ENCODE measurements around the gene IFNW1. TPM values are rescaled to one million over a fixed set of nuclear protein-coding genes. Genes with fewer than 3 reads are reported as not detected.
A peak's percentile ranks its signal among the peaks of the same experiment; 100 is the strongest.

Gene IFNW1
- total RNA-seq, 1 donor from 2014 or later: not detected

DNA sequence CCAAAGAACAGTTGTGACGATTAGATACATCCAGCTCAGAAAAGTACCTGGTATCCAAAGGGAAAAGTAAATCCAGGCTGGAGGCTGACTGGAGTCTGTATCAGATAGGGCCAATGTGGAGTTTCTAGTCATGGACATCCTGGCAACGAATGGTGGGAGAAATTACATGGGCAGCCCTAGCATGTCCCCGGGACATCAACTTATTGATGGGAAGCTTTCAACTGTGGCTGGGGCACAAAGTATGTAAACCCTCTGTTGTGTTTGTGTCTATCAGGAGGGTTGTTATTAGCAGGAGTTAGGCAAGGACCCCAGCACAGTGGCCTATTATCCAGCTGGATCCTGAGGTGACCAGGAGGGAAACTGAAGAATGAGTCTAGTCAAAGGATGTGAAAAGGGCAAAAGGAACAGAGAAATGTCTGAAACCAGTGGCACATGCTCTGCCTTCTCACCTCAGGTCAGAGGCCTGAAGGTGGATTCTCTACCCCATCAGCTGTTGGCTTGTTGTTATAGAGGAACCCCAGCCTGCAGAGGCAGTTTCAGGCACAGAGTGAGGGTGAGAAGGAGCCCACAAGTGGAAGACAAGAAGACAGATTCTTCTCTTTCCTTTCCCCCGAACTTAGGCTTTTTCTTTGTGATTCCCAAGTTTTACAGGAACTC, 19.9 kb downstream of the IFNW1 start:
- H3K4me3 ChIP-seq (ENCODE audit: low read depth, low read length): no peak overlapping the region
- no peak for DNase-seq (ENCODE audit: low read depth)
- TF ChIP-seq, protein P1, sequence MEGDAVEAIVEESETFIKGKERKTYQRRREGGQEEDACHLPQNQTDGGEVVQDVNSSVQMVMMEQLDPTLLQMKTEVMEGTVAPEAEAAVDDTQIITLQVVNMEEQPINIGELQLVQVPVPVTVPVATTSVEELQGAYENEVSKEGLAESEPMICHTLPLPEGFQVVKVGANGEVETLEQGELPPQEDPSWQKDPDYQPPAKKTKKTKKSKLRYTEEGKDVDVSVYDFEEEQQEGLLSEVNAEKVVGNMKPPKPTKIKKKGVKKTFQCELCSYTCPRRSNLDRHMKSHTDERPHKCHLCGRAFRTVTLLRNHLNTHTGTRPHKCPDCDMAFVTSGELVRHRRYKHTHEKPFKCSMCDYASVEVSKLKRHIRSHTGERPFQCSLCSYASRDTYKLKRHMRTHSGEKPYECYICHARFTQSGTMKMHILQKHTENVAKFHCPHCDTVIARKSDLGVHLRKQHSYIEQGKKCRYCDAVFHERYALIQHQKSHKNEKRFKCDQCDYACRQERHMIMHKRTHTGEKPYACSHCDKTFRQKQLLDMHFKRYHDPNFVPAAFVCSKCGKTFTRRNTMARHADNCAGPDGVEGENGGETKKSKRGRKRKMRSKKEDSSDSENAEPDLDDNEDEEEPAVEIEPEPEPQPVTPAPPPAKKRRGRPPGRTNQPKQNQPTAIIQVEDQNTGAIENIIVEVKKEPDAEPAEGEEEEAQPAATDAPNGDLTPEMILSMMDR (conservative IDR thresholded peaks at IDR 0.05; ENCODE audit: low read depth, low read length): no peak

DNA sequence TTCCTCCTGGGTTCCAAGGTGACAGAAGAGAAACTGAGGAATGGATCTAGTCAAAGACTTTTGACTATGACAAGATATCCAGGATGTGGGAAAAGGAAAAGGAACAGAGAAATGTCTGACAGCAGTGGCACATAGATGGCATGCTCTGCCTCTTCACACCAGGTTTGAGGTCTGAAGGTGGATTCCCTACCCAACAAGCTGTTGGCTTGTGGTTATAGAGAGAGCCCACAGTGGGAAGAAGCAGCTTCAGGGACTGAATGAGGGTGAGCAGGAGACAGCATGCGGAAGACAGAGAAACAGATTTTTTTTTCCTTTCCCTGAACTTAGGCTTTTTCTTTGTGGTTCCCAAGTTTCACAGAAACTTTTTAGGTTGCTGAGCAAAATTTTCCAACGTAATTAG, 20.6 kb downstream of the IFNW1 start:
- TF ChIP-seq, protein P1 (conservative IDR thresholded peaks at IDR 0.05; ENCODE audit: low read depth, low read length): no peak
- H3K4me3 ChIP-seq (ENCODE audit: low read depth, low read length): no peak overlapping the region
- DNase-seq (ENCODE audit: low read depth): no peak

DNA sequence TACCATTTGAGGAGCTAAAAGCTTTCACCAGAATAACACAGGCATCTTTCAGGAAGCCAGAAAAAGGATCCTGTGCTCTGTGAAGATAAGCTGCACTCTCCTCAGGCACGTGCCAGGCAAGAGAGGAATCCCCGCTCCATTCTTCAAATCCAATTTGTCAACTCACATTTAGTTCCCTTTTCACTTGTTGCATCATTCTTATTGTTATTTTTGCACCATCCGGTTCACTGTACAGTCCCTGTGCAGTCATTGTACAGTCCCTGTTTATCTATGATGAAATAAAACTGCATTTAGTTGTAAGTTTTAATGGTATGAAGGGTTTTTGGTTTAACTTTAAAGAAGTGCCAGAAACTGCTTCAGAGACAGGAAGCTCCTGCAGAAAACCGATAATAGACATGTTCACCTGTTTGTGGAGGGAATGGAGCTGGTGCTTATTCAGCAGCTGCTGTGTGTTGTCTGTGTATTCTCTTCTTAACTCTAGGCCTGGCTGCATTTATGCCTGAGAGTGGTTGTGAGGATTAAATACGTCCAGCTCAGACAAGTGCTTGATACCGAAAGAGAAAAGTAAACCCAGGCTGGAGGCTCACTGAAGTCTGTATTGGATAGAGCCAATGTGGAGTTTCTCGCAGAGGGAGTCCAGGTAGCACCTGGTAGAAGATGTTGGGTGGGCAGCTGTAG, 22.4 kb downstream of the IFNW1 start:
- no peak overlapping the region for H3K4me3 ChIP-seq (ENCODE audit: low read depth, low read length)
- TF ChIP-seq, protein P1 (conservative IDR thresholded peaks at IDR 0.05; ENCODE audit: low read depth, low read length): no peak
- DNase-seq (ENCODE audit: low read depth): no peak

DNA sequence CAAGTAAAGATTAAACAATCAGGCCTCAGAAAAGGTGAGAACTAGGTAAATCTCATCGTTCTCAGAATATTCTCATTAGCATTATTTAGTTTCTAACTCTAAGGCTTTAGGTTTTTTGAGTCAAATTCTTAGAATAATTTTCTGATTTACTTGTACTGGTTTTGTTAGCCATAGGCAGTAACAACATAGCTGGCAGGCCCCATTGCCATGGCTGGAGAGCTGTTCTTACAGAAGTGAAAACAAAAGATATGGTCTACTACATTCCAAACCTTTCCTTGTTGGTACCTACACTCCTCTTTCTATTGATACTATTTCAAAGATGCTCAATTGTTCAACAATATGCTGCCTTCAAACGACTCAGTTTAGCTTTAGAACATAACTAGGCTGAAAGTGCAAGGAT, 27.3 kb downstream of the IFNW1 start:
- TF ChIP-seq, protein P1 (conservative IDR thresholded peaks at IDR 0.05; ENCODE audit: low read depth, low read length): no peak
- no peak for DNase-seq (ENCODE audit: low read depth)
- no peak overlapping the region for H3K4me3 ChIP-seq (ENCODE audit: low read depth, low read length)

DNA sequence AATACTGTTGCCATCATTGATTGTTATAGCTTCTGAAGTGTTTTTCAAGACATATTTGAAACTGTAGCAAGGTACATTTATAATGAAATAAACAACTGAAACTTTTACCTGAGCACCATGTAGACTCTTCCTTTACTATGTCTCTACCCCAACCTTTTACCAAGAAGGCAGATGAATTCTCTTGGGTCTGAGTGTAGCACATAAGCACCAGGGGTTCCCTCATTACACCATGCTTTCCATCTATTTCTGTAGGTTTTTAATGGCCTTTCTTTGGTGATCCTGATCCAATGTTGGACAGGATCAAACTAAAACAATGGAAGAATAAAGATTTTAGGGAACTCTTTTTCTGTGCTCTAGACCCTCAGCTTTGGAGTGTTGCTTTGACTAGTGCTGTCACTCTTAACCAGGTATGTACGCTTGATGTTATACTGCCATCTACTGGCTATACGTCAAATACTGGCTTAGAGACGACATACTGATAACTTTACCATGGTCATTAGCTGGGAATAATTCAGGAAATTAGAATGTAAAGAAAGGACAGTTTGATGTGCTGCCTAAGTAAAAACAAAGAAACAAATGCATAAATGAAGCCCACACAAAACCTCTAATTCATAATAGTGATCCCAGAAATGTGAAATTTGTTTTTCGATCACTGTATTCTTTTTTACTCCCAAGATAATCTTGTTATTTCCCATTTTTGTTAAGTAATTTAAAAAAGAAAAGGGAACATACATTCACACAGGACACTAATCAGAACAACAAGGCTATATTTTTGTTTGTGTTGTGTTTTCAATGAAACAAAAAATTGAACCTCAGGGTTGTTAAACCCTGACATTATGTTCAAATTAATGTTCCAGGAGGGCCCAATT, 30.7 kb downstream of the IFNW1 start:
- TF ChIP-seq, protein P1 (conservative IDR thresholded peaks at IDR 0.05; ENCODE audit: low read depth, low read length): peak; percentile 88

DNA sequence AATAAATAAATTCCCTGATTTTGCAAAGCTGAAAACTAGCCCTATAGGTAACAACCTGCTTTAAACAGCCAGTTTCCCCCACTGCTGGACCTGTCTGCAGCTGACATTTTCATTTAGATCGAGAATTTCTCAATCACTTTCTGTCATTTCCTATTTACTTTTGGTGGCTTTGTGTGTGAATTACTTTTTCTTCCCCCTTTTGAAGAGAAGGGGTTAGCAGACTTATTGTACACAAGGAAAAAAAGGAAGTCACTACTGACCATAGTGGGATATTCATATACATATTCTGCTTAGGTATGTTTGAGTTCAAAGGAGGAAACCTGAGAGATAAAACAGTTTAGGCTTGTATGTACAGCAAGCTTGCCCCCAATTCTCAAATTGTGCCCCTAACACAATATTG, 36.8 kb downstream of the IFNW1 start:
- TF ChIP-seq, protein P1 (conservative IDR thresholded peaks at IDR 0.05; ENCODE audit: low read depth, low read length): no peak
- no peak for DNase-seq (ENCODE audit: low read depth)
- H3K4me3 ChIP-seq (ENCODE audit: low read depth, low read length): no peak overlapping the region

More for the DNA sequence above, 30.7 kb downstream of the IFNW1 start:
- peak; percentile 46 for DNase-seq (ENCODE audit: low read depth)
- no peak overlapping the region for H3K4me3 ChIP-seq (ENCODE audit: low read depth, low read length)

Data from epithelial cell of proximal tubule (primary cell).